Heart left ventricle (tissue), 13 donors: ENCODE results near the gene PIP5K1C.

ENCODE experiments used
- CTCF ChIP-seq, 12 donors: fragments of 200-600 bp; sonication (generic) in 4 of 12; IDR thresholded peaks; one replicate each; pipeline versions ENCODE4 v1.5.0 to v1.8.0; 2018 to 2022; ENCODE audit warnings: antibody characterized with exemption in 12 of 12, mild to moderate bottlenecking in 5 of 12
- POLR2A ChIP-seq, 2 donors: fragments of 450-650 bp; IDR thresholded peaks; one replicate each; pipeline ENCODE4 v1.6.1; 2017; ENCODE audit warnings: antibody characterized with exemption in 2 of 2, mild to moderate bottlenecking in 2 of 2, moderate library complexity in 2 of 2
- donor health status: ischemic (EF 13 %, LVEDD 7.1; RV severe dilation, severe dysfunction).
- donor health status: DM: no; HTN: yes; CAD: no.
- donor health status: DM: no; HTN: no; CAD: no.
- donor health status: ischemic (EF 25% LVEDD 6.9; RV normal size, moderate dysfunction).
- donor health status: ischemic (EF 25% LVEDD 5.7; RV mildly dilated, moderate dysfunction).
- donor health status: ischemic (EF 35%, LVEDD 5.7; RV mildly dilated, moderate dysfunction).
- donor health status: nonischemic (EF 11% LVEDD 7.7; RV severe dilation, severe dysfunction).
- donor health status: DM: yes; HTN: yes; CAD: no.
- donor health status: PGD.
- donor health status: ischemic (EF 29% LVEDD 5.4; RV normal size, mild dysfunction).
- donor health status: nonischemic (EF 23%, LVEDD 6.1; RV moderate dilation, normal function).

DNA sequence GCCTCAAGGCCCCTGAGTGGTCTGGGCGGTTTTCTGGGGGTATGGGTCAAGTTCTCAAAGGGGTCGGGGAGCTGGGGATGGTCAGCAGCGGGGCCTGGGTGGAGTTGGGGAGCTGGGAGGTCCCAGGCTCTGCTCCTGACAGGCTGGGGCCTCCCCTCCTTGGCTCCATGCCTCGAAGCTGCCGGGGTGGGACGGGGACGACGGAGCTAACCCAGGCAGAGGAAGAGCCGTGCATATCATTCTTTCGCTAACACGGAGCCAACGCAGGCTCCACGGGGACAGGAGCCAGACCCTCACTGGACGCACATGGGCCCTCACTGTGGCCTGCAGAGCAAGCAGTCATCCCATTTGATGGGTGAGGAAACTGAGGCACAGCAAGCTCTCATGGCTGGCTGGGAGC lies 47.8 kb downstream of the PIP5K1C start:
- TF ChIP-seq POLR2A (IDR thresholded peaks at IDR 0.05): no peak
- TF ChIP-seq CTCF (IDR thresholded peaks at IDR 0.05): no peak
